Prostate gland (tissue), 2 donors: ENCODE data around the gene PLA2G2C.

Experiments used
- POLR2A ChIP-seq: fragments of 450-650 bp; IDR thresholded peaks from one replicate; pipeline ENCODE4 v1.6.1; 2016; ENCODE audit warnings: antibody characterized with exemption, mild to moderate bottlenecking
- POLR2AphosphoS5 ChIP-seq: sonication (generic); formaldehyde crosslinking; IDR thresholded peaks from one replicate; pipeline ENCODE4 v1.6.1; 2017; ENCODE audit warnings: antibody characterized with exemption
- TF ChIP-seq, protein P1 (sequence below), 4 experiments: fragments of 200-600 bp in 2 of 4; fragments of 450-650 bp in 2 of 4; sonication (generic) in 2 of 4; IDR thresholded peaks; 1 replicate in 3 of 4; 2 replicates in 1 of 4; pipeline ENCODE4 v1.5.1; 2016 to 2019; ENCODE audit warnings: antibody characterized with exemption in 4 of 4, mild to moderate bottlenecking in 2 of 4, moderate library complexity in 2 of 4

DNA sequence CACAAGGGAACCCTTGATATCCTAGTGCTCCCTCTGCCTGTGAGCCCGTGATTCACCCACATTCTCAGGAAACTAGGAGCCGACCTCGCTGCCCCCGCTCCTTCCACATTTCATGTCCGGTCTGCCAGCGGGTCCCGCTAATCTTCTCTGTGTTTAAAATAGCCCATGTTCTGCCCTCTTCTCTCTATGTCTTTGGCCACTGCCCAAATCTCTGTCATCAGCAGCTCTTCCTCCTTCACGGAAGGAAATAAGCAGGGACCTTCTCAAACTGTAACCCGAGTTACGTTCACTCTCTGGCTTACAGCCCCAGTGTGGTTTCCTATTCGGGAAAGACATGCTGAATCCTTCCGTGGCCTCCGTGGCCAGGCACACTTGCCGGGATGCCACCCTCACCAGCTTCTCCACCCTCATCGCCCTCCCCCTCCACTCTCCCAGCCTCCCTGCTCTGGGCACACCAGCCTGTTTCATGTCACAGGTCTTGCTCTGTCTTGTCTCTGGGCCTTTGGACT is 21.6 kb downstream of the PLA2G2C start:
- TF ChIP-seq POLR2AphosphoS5 (no peak), POLR2A (no peak)
- TF ChIP-seq, protein P1, sequence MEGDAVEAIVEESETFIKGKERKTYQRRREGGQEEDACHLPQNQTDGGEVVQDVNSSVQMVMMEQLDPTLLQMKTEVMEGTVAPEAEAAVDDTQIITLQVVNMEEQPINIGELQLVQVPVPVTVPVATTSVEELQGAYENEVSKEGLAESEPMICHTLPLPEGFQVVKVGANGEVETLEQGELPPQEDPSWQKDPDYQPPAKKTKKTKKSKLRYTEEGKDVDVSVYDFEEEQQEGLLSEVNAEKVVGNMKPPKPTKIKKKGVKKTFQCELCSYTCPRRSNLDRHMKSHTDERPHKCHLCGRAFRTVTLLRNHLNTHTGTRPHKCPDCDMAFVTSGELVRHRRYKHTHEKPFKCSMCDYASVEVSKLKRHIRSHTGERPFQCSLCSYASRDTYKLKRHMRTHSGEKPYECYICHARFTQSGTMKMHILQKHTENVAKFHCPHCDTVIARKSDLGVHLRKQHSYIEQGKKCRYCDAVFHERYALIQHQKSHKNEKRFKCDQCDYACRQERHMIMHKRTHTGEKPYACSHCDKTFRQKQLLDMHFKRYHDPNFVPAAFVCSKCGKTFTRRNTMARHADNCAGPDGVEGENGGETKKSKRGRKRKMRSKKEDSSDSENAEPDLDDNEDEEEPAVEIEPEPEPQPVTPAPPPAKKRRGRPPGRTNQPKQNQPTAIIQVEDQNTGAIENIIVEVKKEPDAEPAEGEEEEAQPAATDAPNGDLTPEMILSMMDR (IDR thresholded peaks at IDR 0.05) = no peak
